Measurements from ENCODE around the gene OR56A1. TPM values are rescaled to one million over a fixed set of nuclear protein-coding genes. Genes with fewer than 3 reads are reported as not detected.

Gene OR56A1
- total RNA-seq, 1 donor, result under 0.01 TPM

GRCh38 chr11:6012035-6012668 is 18.4 kb downstream of the OR56A1 start:
- Histone ChIP-seq H3K4me3 (ENCODE audit: low read length) (no peak overlapping the region), H3K27me3 (ENCODE audit: insufficient read depth, low read length) (peaks cover 7% of the 10 kb centered on the region), H3K9me3 (ENCODE audit: low read depth, low read length) (no peaks in the 10 kb centered on the region), H3K4me1 (ENCODE audit: insufficient read depth, low read length) (peaks cover 9% of the 10 kb centered on the region)

GRCh38 chr11:6006846-6007245 is 23.7 kb downstream of the OR56A1 start, which contains the start of gene OR56A4:
TSS of gene OR56A4 (minus strand) at chr11:6006946. CDS start at chr11:6002992, 3,954 bp downstream.
- no peak within 1 kb of the TSS for H3K4me3 ChIP-seq (ENCODE audit: low read length)
- H3K27me3 ChIP-seq (ENCODE audit: insufficient read depth, low read length), result peaks cover 6% of the 10 kb centered on the region
- peaks cover 3% of the 10 kb centered on the region for H3K4me1 ChIP-seq (ENCODE audit: insufficient read depth, low read length)
- H3K9me3 ChIP-seq (ENCODE audit: low read depth, low read length), result no peaks in the 10 kb centered on the region

GRCh38 chr11:6006395-6006794 is 24.2 kb downstream of the OR56A1 start:
- no peak overlapping the region for H3K4me3 ChIP-seq (ENCODE audit: low read length)
- peaks cover 6% of the 10 kb centered on the region for H3K27me3 ChIP-seq (ENCODE audit: insufficient read depth, low read length)
- no peaks in the 10 kb centered on the region for H3K4me1 ChIP-seq (ENCODE audit: insufficient read depth, low read length)
- no peaks in the 10 kb centered on the region for H3K9me3 ChIP-seq (ENCODE audit: low read depth, low read length)

GRCh38 chr11:6002202-6002699 is 28.3 kb downstream of the OR56A1 start:
- Histone ChIP-seq H3K4me3 (ENCODE audit: low read length) (no peak overlapping the region), H3K27me3 (ENCODE audit: insufficient read depth, low read length) (peaks cover 2% of the 10 kb centered on the region), H3K4me1 (ENCODE audit: insufficient read depth, low read length) (no peaks in the 10 kb centered on the region), H3K9me3 (ENCODE audit: low read depth, low read length) (no peaks in the 10 kb centered on the region)

GRCh38 chr11:5994791-5995190 is 35.8 kb downstream of the OR56A1 start:
- no peaks in the 10 kb centered on the region for H3K4me1 ChIP-seq (ENCODE audit: insufficient read depth, low read length)

GRCh38 chr11:5992604-5993251 is 37.8 kb downstream of the OR56A1 start:
- H3K27me3 ChIP-seq (ENCODE audit: insufficient read depth, low read length), result peaks cover 3% of the 10 kb centered on the region
- H3K4me3 ChIP-seq (ENCODE audit: low read length), result no peak overlapping the region
- H3K9me3 ChIP-seq (ENCODE audit: low read depth, low read length), result no peaks in the 10 kb centered on the region
- no peaks in the 10 kb centered on the region for H3K4me1 ChIP-seq (ENCODE audit: insufficient read depth, low read length)

More at GRCh38 chr11:5994791-5995190, 35.8 kb downstream of the OR56A1 start:
- H3K4me3 ChIP-seq (ENCODE audit: low read length), result no peak overlapping the region
- peaks cover 2% of the 10 kb centered on the region for H3K27me3 ChIP-seq (ENCODE audit: insufficient read depth, low read length)
- H3K9me3 ChIP-seq (ENCODE audit: low read depth, low read length), result no peaks in the 10 kb centered on the region

GRCh38 chr11:5992150-5992549 is 38.4 kb downstream of the OR56A1 start:
- Histone ChIP-seq H3K9me3 (ENCODE audit: low read depth, low read length) (no peaks in the 10 kb centered on the region), H3K4me1 (ENCODE audit: insufficient read depth, low read length) (no peaks in the 10 kb centered on the region)

GRCh38 chr11:5989203-5989602 is 41.4 kb downstream of the OR56A1 start:
- no peaks in the 10 kb centered on the region for H3K9me3 ChIP-seq (ENCODE audit: low read depth, low read length)
- H3K4me1 ChIP-seq (ENCODE audit: insufficient read depth, low read length), result no peaks in the 10 kb centered on the region
- peaks cover 3% of the 10 kb centered on the region for H3K27me3 ChIP-seq (ENCODE audit: insufficient read depth, low read length)
- H3K4me3 ChIP-seq (ENCODE audit: low read length), result no peak overlapping the region

More at GRCh38 chr11:5992150-5992549, 38.4 kb downstream of the OR56A1 start:
- H3K4me3 ChIP-seq (ENCODE audit: low read length), result no peak overlapping the region
- H3K27me3 ChIP-seq (ENCODE audit: insufficient read depth, low read length), result peaks cover 3% of the 10 kb centered on the region

- no peaks in the 10 kb centered on the region for H3K4me1 ChIP-seq (ENCODE audit: insufficient read depth, low read length)
- no peaks in the 10 kb centered on the region for H3K9me3 ChIP-seq (ENCODE audit: low read depth, low read length)
- H3K27me3 ChIP-seq (ENCODE audit: insufficient read depth, low read length), result peaks cover 3% of the 10 kb centered on the region
- H3K4me3 ChIP-seq (ENCODE audit: low read length), result no peak within 1 kb of the TSS
These were observed 43.7 kb downstream of the OR56A1 start, which contains the start of gene OR52L1 for GRCh38 chr11:5986885-5987284. TSS of gene OR52L1 (minus strand) at chr11:5986985. CDS start at chr11:5986930, 55 bp downstream.

GRCh38 chr11:5983443-5983842 is 47.1 kb downstream of the OR56A1 start:
- peaks cover 7% of the 10 kb centered on the region for H3K9me3 ChIP-seq (ENCODE audit: low read depth, low read length)
- H3K4me1 ChIP-seq (ENCODE audit: insufficient read depth, low read length), result no peaks in the 10 kb centered on the region

GRCh38 chr11:5973530-5973929 is 57.0 kb downstream of the OR56A1 start:
- H3K9me3 ChIP-seq (ENCODE audit: low read depth, low read length), result no peaks in the 10 kb centered on the region
- H3K4me1 ChIP-seq (ENCODE audit: insufficient read depth, low read length), result no peaks in the 10 kb centered on the region
- H3K4me3 ChIP-seq (ENCODE audit: low read length), result no peak overlapping the region
- H3K27me3 ChIP-seq (ENCODE audit: insufficient read depth, low read length), result no peaks in the 10 kb centered on the region

More at GRCh38 chr11:5983443-5983842, 47.1 kb downstream of the OR56A1 start:
- Histone ChIP-seq H3K27me3 (ENCODE audit: insufficient read depth, low read length) (no peaks in the 10 kb centered on the region), H3K4me3 (ENCODE audit: low read length) (no peak overlapping the region)

Other genes starting within 250 kb of the OR56A1 start
- not detected for gene OR52N5, start 247.4 kb downstream of the OR56A1 start, total RNA-seq
- gene OR52N1, start 239.5 kb downstream of the OR56A1 start, total RNA-seq, result not detected
- gene OR52N2, start 221.8 kb downstream of the OR56A1 start, total RNA-seq, result not detected
- not detected for gene OR52E6, start 188.9 kb downstream of the OR56A1 start, total RNA-seq
- gene OR52E8, start 173.1 kb downstream of the OR56A1 start, total RNA-seq, result not detected
- not detected for gene OR52E4, start 150.1 kb downstream of the OR56A1 start, total RNA-seq
- not detected for gene OR52E5, start 137.6 kb downstream of the OR56A1 start, total RNA-seq
- gene OR56A3, start 88.5 kb downstream of the OR56A1 start, total RNA-seq, result under 0.01 TPM
- not detected for gene OR56A5, start 62.3 kb downstream of the OR56A1 start, total RNA-seq
- gene OR52L1, start 43.8 kb downstream of the OR56A1 start, total RNA-seq, result not detected
- not detected for gene OR56A4, start 23.8 kb downstream of the OR56A1 start, total RNA-seq
- not detected for gene OR56B4, start 76.9 kb upstream of the OR56A1 start, total RNA-seq
- not detected for gene OR52B2, start 139.6 kb upstream of the OR56A1 start, total RNA-seq
- not detected for gene OR52W1, start 168.5 kb upstream of the OR56A1 start, total RNA-seq
- gene C11orf42, start 174.8 kb upstream of the OR56A1 start, total RNA-seq, result not detected
- gene FHIP1B, start 203.9 kb upstream of the OR56A1 start, total RNA-seq, result 27.6 TPM
- 0.21 TPM for gene CNGA4, start 208.3 kb upstream of the OR56A1 start, total RNA-seq
- gene CCKBR, start 229.1 kb upstream of the OR56A1 start, total RNA-seq, result not detected